ENCODE results near the gene INSYN2B.

DNA sequence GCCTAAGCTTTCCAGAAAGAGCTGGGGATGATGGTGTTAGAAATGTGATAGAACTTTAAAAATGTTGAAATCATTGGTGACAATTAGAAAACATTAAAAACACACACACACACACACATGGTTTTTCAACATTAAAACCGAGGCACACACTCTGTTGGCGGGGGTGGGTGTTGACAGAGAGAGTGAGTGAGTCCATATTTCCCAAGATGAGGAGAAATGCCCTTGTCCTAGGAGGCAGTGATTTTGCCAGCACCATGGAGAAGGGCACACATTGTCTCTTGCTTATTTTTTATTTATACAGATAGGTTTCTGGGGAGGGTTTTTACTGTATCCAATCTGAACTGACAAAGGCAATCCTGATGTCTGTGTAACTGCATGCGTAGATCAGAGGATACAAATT is 152.5 kb downstream of the INSYN2B start:
- TF ChIP-seq, protein P1, sequence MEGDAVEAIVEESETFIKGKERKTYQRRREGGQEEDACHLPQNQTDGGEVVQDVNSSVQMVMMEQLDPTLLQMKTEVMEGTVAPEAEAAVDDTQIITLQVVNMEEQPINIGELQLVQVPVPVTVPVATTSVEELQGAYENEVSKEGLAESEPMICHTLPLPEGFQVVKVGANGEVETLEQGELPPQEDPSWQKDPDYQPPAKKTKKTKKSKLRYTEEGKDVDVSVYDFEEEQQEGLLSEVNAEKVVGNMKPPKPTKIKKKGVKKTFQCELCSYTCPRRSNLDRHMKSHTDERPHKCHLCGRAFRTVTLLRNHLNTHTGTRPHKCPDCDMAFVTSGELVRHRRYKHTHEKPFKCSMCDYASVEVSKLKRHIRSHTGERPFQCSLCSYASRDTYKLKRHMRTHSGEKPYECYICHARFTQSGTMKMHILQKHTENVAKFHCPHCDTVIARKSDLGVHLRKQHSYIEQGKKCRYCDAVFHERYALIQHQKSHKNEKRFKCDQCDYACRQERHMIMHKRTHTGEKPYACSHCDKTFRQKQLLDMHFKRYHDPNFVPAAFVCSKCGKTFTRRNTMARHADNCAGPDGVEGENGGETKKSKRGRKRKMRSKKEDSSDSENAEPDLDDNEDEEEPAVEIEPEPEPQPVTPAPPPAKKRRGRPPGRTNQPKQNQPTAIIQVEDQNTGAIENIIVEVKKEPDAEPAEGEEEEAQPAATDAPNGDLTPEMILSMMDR (IDR thresholded peaks at IDR 0.05): no peak
- TF ChIP-seq POLR2AphosphoS5 (IDR thresholded peaks at IDR 0.05): no peak
